Lung (tissue), 12 donors: ENCODE measurements around the gene KDM5B. TPM values are rescaled to one million over a fixed set of nuclear protein-coding genes. Genes with fewer than 3 reads are reported as not detected.

ENCODE experiments used
- ATAC-seq: fragments of 200-7000 bp; cut with Tn5 transposase; one replicate; pipeline ENCODE4 v1.9.1; 2020; ENCODE audit warnings: moderate number of reproducible peaks; ENCODE audit not compliant: insufficient read depth, low FRiP score
- DNase-seq, 3 donors: peaks; one replicate each; pipeline ENCODE4 v3.0.0-alpha.2; 2013 to 2017
- H3K27ac ChIP-seq, 2 donors: one replicate each; pipeline ENCODE4 v1.5.1; 2013; ENCODE audit warnings: mild to moderate bottlenecking in 2 of 2, moderate library complexity in 2 of 2, control low read depth in 1 of 2, inconsistent platforms in 1 of 2, low read depth in 1 of 2, low read length in 1 of 2
- H3K27me3 ChIP-seq, 3 donors: one replicate each; pipeline ENCODE4 v1.5.1; 2013; ENCODE audit warnings: low read length in 2 of 3; ENCODE audit not compliant: control insufficient read depth in 3 of 3, insufficient read depth in 3 of 3
- H3K36me3 ChIP-seq, 4 donors: one replicate each; pipeline ENCODE4 v1.5.1; 2013; ENCODE audit warnings: low read length in 4 of 4, mild to moderate bottlenecking in 1 of 4, moderate library complexity in 1 of 4; ENCODE audit not compliant: control insufficient read depth in 4 of 4, insufficient read depth in 4 of 4
- H3K4me1 ChIP-seq, 5 donors: one replicate each; pipeline ENCODE4 v1.5.1; 2013; ENCODE audit warnings: low read length in 5 of 5, mild to moderate bottlenecking in 2 of 5, moderate library complexity in 1 of 5; ENCODE audit not compliant: control insufficient read depth in 5 of 5, insufficient read depth in 5 of 5
- H3K4me3 ChIP-seq: one replicate; pipeline ENCODE4 v1.5.1; 2013; ENCODE audit warnings: mild to moderate bottlenecking, control low read depth, moderate library complexity
- H3K9ac ChIP-seq, 2 donors: one replicate each; pipeline ENCODE4 v1.5.1; 2013; ENCODE audit warnings: low read length in 2 of 2, control low read depth in 1 of 2; ENCODE audit not compliant: insufficient read depth in 1 of 2
- H3K9me3 ChIP-seq, 4 donors: one replicate each; pipeline ENCODE4 v1.5.1; 2013; ENCODE audit warnings: low read length in 3 of 4, mild to moderate bottlenecking in 1 of 4, moderate library complexity in 1 of 4; ENCODE audit not compliant: control insufficient read depth in 4 of 4, insufficient read depth in 3 of 4
- WGBS, 2 donors: extraction: QIAGEN DNeasy Blood & Tissue Kit; methylation state at CpG; one replicate each; pipeline ENCODE4 v1.1.7; 2013; 5-methylcytosine and 5-hydroxymethylcytosine counted together
- polyA plus RNA-seq, 2 donors: library from polyadenylated mRNA; stranded (reverse); fragments of 200-250 nt; gene quantifications; one replicate each; pipeline ENCODE4 v1.2.1, GENCODE V29; 2013
- total RNA-seq, 2 donors: library from RNA; depleted of rRNA in 1 of 2; stranded (reverse); fragments of >200 nt in 1 of 2; gene quantifications; one replicate each; pipeline ENCODE4 v1.2.1, GENCODE V29; 2014 to 2021
- TF ChIP-seq, protein P1 (sequence below): IDR thresholded peaks from 2 replicates; pipeline ENCODE4 v1.5.1; 2012; ENCODE audit warnings: mild to moderate bottlenecking; ENCODE audit errors: control extremely low read depth, extremely low read depth
- donor health status: control.
- donor health status: control.
- donor health status: Bipolar disorder and iron deficiency.
- donor health status: healthy.
- donor health status: DM: yes; HTN: yes; CAD: no.

Gene KDM5B
- total and polyA plus RNA-seq, 4 donors: 11.2 to 247 (median 31.6) TPM

DNA sequence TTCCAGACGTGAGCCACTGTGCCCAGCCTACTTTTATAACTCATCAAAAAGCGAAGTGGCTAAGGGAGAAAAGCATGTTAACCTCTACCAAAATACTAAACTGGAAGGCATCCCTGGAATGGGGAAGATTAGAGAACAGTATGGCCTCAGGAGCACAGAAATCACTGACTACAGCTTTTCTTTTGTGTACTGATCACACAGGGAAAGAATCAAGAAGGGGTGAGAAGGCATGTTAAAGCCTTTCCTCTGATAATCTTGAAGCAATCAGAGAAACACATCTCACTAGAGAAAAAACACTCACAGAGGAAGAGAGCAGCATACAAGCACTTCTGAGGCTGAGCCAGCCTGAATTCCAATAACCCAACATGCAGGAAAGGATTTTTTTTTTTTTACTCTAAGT is 13.2 kb upstream of the KDM5B start:
- Histone ChIP-seq H3K4me3 (no peak overlapping the region), H3K27me3 (peaks cover 0 to 4% (median 0%) of the 10 kb centered on the region in 3 donors), H3K9me3 (no peaks in the 10 kb centered on the region), H3K4me1 (no peaks in the 10 kb centered on the region), H3K36me3 (no peaks in the 10 kb centered on the region), H3K27ac (no peak overlapping the region), H3K9ac (no peak overlapping the region)
- peak; percentile 47 for ATAC-seq
- WGBS, 2 donors: 60 to 83% methylated on average over 2 of the region's 2 CpGs
- TF ChIP-seq, protein P1, sequence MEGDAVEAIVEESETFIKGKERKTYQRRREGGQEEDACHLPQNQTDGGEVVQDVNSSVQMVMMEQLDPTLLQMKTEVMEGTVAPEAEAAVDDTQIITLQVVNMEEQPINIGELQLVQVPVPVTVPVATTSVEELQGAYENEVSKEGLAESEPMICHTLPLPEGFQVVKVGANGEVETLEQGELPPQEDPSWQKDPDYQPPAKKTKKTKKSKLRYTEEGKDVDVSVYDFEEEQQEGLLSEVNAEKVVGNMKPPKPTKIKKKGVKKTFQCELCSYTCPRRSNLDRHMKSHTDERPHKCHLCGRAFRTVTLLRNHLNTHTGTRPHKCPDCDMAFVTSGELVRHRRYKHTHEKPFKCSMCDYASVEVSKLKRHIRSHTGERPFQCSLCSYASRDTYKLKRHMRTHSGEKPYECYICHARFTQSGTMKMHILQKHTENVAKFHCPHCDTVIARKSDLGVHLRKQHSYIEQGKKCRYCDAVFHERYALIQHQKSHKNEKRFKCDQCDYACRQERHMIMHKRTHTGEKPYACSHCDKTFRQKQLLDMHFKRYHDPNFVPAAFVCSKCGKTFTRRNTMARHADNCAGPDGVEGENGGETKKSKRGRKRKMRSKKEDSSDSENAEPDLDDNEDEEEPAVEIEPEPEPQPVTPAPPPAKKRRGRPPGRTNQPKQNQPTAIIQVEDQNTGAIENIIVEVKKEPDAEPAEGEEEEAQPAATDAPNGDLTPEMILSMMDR: no peak
- no peak for DNase-seq

DNA sequence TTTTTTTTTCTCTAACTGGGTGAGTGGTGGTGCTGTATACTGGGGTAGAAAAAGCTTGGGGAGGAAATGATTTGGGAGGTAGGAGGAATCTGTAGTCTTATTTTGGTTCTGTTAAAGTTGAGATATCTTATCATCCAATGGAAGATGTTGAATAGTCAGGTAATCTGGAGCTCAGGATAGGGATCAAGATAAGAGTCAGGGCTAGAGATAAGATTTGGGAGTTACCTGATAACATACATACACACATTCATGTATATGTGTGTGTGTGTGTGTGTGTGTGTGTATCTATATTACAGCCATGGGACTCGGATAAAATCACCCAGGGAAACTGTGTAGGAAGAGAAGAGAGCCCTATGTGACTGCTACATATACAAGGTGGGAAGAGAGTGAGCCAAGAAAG is 10.6 kb upstream of the KDM5B start:
- Histone ChIP-seq H3K9ac (no peak overlapping the region), H3K27ac (no peak overlapping the region), H3K9me3 (no peaks in the 10 kb centered on the region), H3K36me3 (no peaks in the 10 kb centered on the region), H3K27me3 (no peaks in the 10 kb centered on the region), H3K4me3 (no peak overlapping the region), H3K4me1 (no peaks in the 10 kb centered on the region)
- DNase-seq (no peak), ATAC-seq (no peak)
- TF ChIP-seq, protein P1: no peak
- WGBS, 2 donors: 70 to 71% methylated on average over 1 of the region's 1 CpG

GRCh38 chr1:202815120-202815519 is 6.9 kb upstream of the KDM5B start:
- 71 to 83% methylated on average over 10 of the region's 10 CpGs for WGBS, 2 donors
- Histone ChIP-seq H3K36me3 (no peaks in the 10 kb centered on the region), H3K4me3 (no peak overlapping the region), H3K27me3 (peaks cover 0 to 2% (median 0%) of the 10 kb centered on the region in 3 donors), H3K9me3 (no peaks in the 10 kb centered on the region), H3K27ac (no peak overlapping the region), H3K4me1 (peaks cover 0 to 13% (median 6%) of the 10 kb centered on the region in 5 donors), H3K9ac (no peak overlapping the region)
- DNase-seq: no peak
- ATAC-seq: no peak
- TF ChIP-seq, protein P1: no peak
